ENCODE results near the gene ZKSCAN4.

GRCh38 chr6:28291573-28291972 lies 39.5 kb upstream of the ZKSCAN4 start:
- TF ChIP-seq POLR2A (IDR thresholded peaks at IDR 0.05), result no peak
- TF ChIP-seq, protein P1, sequence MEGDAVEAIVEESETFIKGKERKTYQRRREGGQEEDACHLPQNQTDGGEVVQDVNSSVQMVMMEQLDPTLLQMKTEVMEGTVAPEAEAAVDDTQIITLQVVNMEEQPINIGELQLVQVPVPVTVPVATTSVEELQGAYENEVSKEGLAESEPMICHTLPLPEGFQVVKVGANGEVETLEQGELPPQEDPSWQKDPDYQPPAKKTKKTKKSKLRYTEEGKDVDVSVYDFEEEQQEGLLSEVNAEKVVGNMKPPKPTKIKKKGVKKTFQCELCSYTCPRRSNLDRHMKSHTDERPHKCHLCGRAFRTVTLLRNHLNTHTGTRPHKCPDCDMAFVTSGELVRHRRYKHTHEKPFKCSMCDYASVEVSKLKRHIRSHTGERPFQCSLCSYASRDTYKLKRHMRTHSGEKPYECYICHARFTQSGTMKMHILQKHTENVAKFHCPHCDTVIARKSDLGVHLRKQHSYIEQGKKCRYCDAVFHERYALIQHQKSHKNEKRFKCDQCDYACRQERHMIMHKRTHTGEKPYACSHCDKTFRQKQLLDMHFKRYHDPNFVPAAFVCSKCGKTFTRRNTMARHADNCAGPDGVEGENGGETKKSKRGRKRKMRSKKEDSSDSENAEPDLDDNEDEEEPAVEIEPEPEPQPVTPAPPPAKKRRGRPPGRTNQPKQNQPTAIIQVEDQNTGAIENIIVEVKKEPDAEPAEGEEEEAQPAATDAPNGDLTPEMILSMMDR (IDR thresholded peaks at IDR 0.05), result no peak
